HepG2 (cell line): ENCODE results near the gene PTPRD. TPM values are rescaled to one million over a fixed set of nuclear protein-coding genes. Genes with fewer than 3 reads are reported as not detected.

Source experiments
- ATAC-seq: fragments of 200-7000 bp; cut with Tn5 transposase; 3 replicates; pipeline ENCODE4 v1.9.1; 2020; ENCODE audit warnings: mild to moderate bottlenecking, moderate library complexity
- BruUV-seq: library from RNA; stranded (reverse); fragments of 400-500 nt; replicated peaks from 2 replicates; lab custom pipeline; 2021; lab: Mats Ljungman, UMichigan
- CTCF ChIA-PET: fragments of 300-600 bp; formaldehyde crosslinking; extraction: SDS; loops from one replicate; lab custom pipeline; 2021; ENCODE audit warnings: low total read pairs, inconsistent platforms, low intra/inter-chr PET ratio; lab: Yijun Ruan, JAX
- POLR2A ChIA-PET: fragments of 350-600 bp; sonication (Branson Sonifier 250); formaldehyde crosslinking; loops from one replicate; lab custom pipeline; 2020; ENCODE audit warnings: antibody characterized with exemption, inconsistent platforms; lab: Yijun Ruan, JAX
- DNase-seq: peaks from one replicate; pipeline ENCODE4 v3.0.0-alpha.2; 2015; ENCODE audit warnings: low spot score
- FAIRE-seq: peaks from 3 replicates; lab custom pipeline; 2011; peaks lifted over from hg19 to GRCh38; lab: Jason Lieb, UNC
- H2AFZ ChIP-seq: one replicate; pipeline ENCODE4 v1.6.1; 2011; ENCODE audit warnings: low read length, inconsistent platforms
- H3K27ac ChIP-seq: fragments of 300-600 bp; 3 replicates; pipeline ENCODE4 v1.8.0; 2011; ENCODE audit warnings: mixed run types, mild to moderate bottlenecking, mixed read lengths, low read length, inconsistent platforms; ENCODE audit not compliant: insufficient read depth; ENCODE audit errors: extremely low read length
- H3K27me3 ChIP-seq, 2 experiments: fragments of 200-600 bp in 1 of 2; 2 replicates in 1 of 2; 3 replicates in 1 of 2; pipeline versions ENCODE4 v1.6.0 to v1.8.0; 2011; ENCODE audit warnings: low read length in 2 of 2, mild to moderate bottlenecking in 2 of 2, moderate library complexity in 2 of 2, inconsistent platforms in 1 of 2; ENCODE audit not compliant: insufficient read depth in 2 of 2, control insufficient read depth in 1 of 2
- H3K36me3 ChIP-seq, 2 experiments: fragments of 200-600 bp in 1 of 2; replicated peaks in 1 of 2; 2 replicates in 1 of 2; 3 replicates in 1 of 2; pipeline versions ENCODE4 v1.5.1 to v1.8.0; 2011; ENCODE audit warnings: low read length in 2 of 2, inconsistent platforms in 1 of 2; ENCODE audit not compliant: insufficient read depth in 2 of 2, control insufficient read depth in 1 of 2
- H3K4me1 ChIP-seq: 2 replicates; pipeline ENCODE4 v1.5.1; 2012; ENCODE audit warnings: low read length, inconsistent platforms; ENCODE audit not compliant: insufficient read depth
- H3K4me2 ChIP-seq: 2 replicates; pipeline ENCODE4 v1.6.0; 2011; ENCODE audit warnings: low read depth, low read length, inconsistent platforms
- H3K4me3 ChIP-seq, 3 experiments: fragments of 200-600 bp in 1 of 3; sonication (generic), shearing (Covaris generic) in 1 of 3; replicated peaks in 1 of 3; 2 replicates each; pipeline ENCODE4 v1.5.1; 2011 to 2016; ENCODE audit warnings: low read length in 3 of 3, inconsistent platforms in 2 of 3, low read depth in 2 of 3, mild to moderate bottlenecking in 2 of 3, control low read depth in 1 of 3, mixed read lengths in 1 of 3; ENCODE audit not compliant: insufficient read depth in 1 of 3
- H3K79me2 ChIP-seq: one replicate; pipeline ENCODE4 v1.6.1; 2011; ENCODE audit warnings: low read length, inconsistent platforms; ENCODE audit not compliant: insufficient read depth
- H3K9ac ChIP-seq: 2 replicates; pipeline ENCODE4 v1.6.0; 2011; ENCODE audit warnings: mild to moderate bottlenecking, low read depth, low read length, inconsistent platforms; ENCODE audit not compliant: insufficient read depth
- H3K9me3 ChIP-seq: 2 replicates; pipeline ENCODE4 v1.5.1; 2012; ENCODE audit warnings: mild to moderate bottlenecking, low read length
- H4K20me1 ChIP-seq: 2 replicates; pipeline ENCODE4 v1.6.0; 2011; ENCODE audit warnings: inconsistent platforms, mild to moderate bottlenecking, low read length, moderate library complexity; ENCODE audit not compliant: insufficient read depth
- ARID2 ChIP-seq: sonication (generic); formaldehyde crosslinking; IDR thresholded peaks from 2 replicates; pipeline ENCODE4 v1.8.1; 2022; ENCODE audit warnings: mild to moderate bottlenecking, missing genetic modification reagents, borderline replicate concordance
- CCDC6 ChIP-seq: sonication (generic); formaldehyde crosslinking; IDR thresholded peaks from 2 replicates; pipeline ENCODE4 v1.8.1; 2022; ENCODE audit warnings: mild to moderate bottlenecking, missing genetic modification reagents, moderate library complexity
- CREB3 ChIP-seq: sonication (generic); formaldehyde crosslinking; IDR thresholded peaks from 2 replicates; pipeline ENCODE4 v1.5.0; 2020; ENCODE audit warnings: missing genetic modification reagents
- ETS1 ChIP-seq: sonication (generic); formaldehyde crosslinking; IDR thresholded peaks from 2 replicates; pipeline ENCODE4 v1.4.0; 2020; ENCODE audit warnings: missing genetic modification reagents
- GMEB2 ChIP-seq: IDR thresholded peaks from 2 replicates; pipeline ENCODE4 v1.6.1; 2016; ENCODE audit warnings: missing biosample characterization, missing genetic modification reagents, low read depth
- HNRNPH1 ChIP-seq: fragments of 200-400 bp; formaldehyde crosslinking; optimal IDR thresholded peaks from 2 replicates; pipeline ENCODE3; 2017; ENCODE audit warnings: mild to moderate bottlenecking, low read depth, low read length
- IKZF4 ChIP-seq: sonication (generic); formaldehyde crosslinking; IDR thresholded peaks from 2 replicates; pipeline ENCODE4 v1.5.1; 2020; ENCODE audit warnings: borderline replicate concordance, mild to moderate bottlenecking, low read depth, missing genetic modification reagents; ENCODE audit errors: not compliant biosample characterization
- JARID2 ChIP-seq: sonication (generic); formaldehyde crosslinking; IDR thresholded peaks from 2 replicates; pipeline ENCODE4 v1.8.1; 2023; ENCODE audit warnings: missing genetic modification reagents, inconsistent platforms; ENCODE audit not compliant: insufficient replicate concordance
- SIN3A ChIP-seq: IDR thresholded peaks from 2 replicates; pipeline ENCODE4 v1.6.1; 2011; ENCODE audit warnings: low read depth, mild to moderate bottlenecking, control low read depth, low read length, borderline replicate concordance
- SIN3B ChIP-seq: fragments of 150-350 bp; IDR thresholded peaks from 2 replicates; pipeline ENCODE4 v1.6.1; 2014; ENCODE audit warnings: low read length
- TERF1 ChIP-seq: sonication (generic); formaldehyde crosslinking; IDR thresholded peaks from 2 replicates; pipeline ENCODE4 v1.8.0; 2022; ENCODE audit warnings: mild to moderate bottlenecking, missing genetic modification reagents, moderate library complexity
- ZKSCAN8 ChIP-seq: IDR thresholded peaks from 2 replicates; pipeline ENCODE4 v1.6.1; 2016; ENCODE audit warnings: borderline replicate concordance, missing genetic modification reagents, missing compliant biosample characterization
- ZNF343 ChIP-seq: sonication (generic); formaldehyde crosslinking; IDR thresholded peaks from 2 replicates; pipeline ENCODE4 v1.4.0; 2020; ENCODE audit warnings: mild to moderate bottlenecking, missing genetic modification reagents
- ZNF431 ChIP-seq: sonication (generic); formaldehyde crosslinking; IDR thresholded peaks from 2 replicates; pipeline ENCODE4 v1.9.0; 2022; ENCODE audit warnings: missing genetic modification reagents, low read depth, mild to moderate bottlenecking, borderline replicate concordance
- ZNF558 ChIP-seq: sonication (generic); formaldehyde crosslinking; IDR thresholded peaks from 2 replicates; pipeline ENCODE4 v1.9.0; 2022; ENCODE audit warnings: mild to moderate bottlenecking, missing genetic modification reagents, borderline replicate concordance
- ZNF598 ChIP-seq: sonication (generic); formaldehyde crosslinking; IDR thresholded peaks from 2 replicates; pipeline ENCODE4 v1.5.1; 2020; ENCODE audit warnings: mild to moderate bottlenecking, missing genetic modification reagents, borderline replicate concordance
- ZNF768 ChIP-seq: sonication (generic); formaldehyde crosslinking; IDR thresholded peaks from 2 replicates; pipeline ENCODE4 v1.4.0; 2020; ENCODE audit warnings: missing genetic modification reagents
- WGBS: methylation state at CpG from one replicate; pipeline ENCODE4 v1.1.6; 2017; ENCODE audit warnings: low lambda C conversion rate; 5-methylcytosine and 5-hydroxymethylcytosine counted together
- in situ Hi-C: cut with HindIII; loops from 2 replicates; pipeline ENCODE4 v1.10.0; 2017; ENCODE audit warnings: low pct_unique_long_range_greater_than_20kb; ENCODE audit not compliant: extremely low pct_ligation_motif_present
- intact Hi-C: fragments of 100-400 bp; cut with micrococcal nuclease; formaldehyde crosslinking; loops from one replicate; pipeline ENCODE4 v1.10.0; 2022; ENCODE audit not compliant: unreplicated experiment
- polyA plus RNA-seq, 8 experiments: library from polyadenylated mRNA; depleted of rRNA in 3 of 8; stranded (reverse) in 7 of 8; unstranded in 1 of 8; fragments of >200 nt; fragmentation: Illumina TruSeq in 4 of 8; extraction: Trizol in 4 of 8; gene quantifications; 2 replicates each; pipeline versions ENCODE4 v1.2.1 to v1.2.3, GENCODE V29; 2011 to 2016; ENCODE audit warnings: low read depth in 4 of 8, missing spikeins in 1 of 8, mixed read lengths in 1 of 8; ENCODE audit not compliant: insufficient read depth in 1 of 8
- total RNA-seq, 5 experiments: library from RNA; depleted of rRNA; stranded (reverse); fragments of >200 nt; fragmentation: Illumina TruSeq; extraction: Trizol; gene quantifications; 2 replicates each; pipeline ENCODE4 v1.2.3, GENCODE V29; 2016; ENCODE audit warnings: low read depth in 1 of 5

Gene PTPRD
- total and polyA plus RNA-seq, 2 of the 13 experiments (the other 11 are each of a cell fraction or from before 2014, with no cell fraction given): 0.05 TPM; not detected in 1

DNA sequence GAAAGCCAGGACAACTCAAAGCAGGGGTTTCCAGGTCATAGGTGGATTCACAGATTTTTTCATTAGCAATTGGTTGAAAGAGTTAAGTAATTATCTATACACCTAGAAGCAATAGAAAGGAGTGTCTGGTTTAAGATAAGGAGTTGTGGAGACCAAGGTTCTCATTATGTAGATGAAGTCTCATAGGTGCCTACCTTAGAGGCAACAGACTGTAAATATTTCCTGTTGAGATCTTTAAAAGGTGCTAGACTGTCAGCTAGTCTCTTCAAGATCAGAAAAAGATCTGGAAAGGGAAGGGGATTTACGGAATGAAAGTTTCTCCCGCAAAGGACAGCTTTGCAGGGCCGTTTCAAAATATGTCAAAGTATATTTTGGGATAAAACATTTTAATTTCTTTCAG lies 603.4 kb downstream of the PTPRD start (continued):
- TF ChIP-seq CREB3 (CRISPR knock-in tag) (no peak), GMEB2 (CRISPR knock-in tag) (no peak), HNRNPH1 (no peak)

- no peak overlapping the region for H3K27ac ChIP-seq
- no peaks in the 10 kb centered on the region for H4K20me1 ChIP-seq
- in situ Hi-C loops (no loop called here), intact Hi-C loops (no loop called here)
- ChIA-PET POLR2A (no interaction called here), CTCF (no interaction called here)
- no peak overlapping the region for H3K9ac ChIP-seq
- no peak for FAIRE-seq
- H3K4me3 ChIP-seq: no peak overlapping the region
- no peaks in the 10 kb centered on the region for H3K4me1 ChIP-seq
- H3K9me3 ChIP-seq: no peaks in the 10 kb centered on the region
- DNase-seq: no peak
- no peaks in the 10 kb centered on the region for H3K27me3 ChIP-seq
- ATAC-seq: no peak
- H3K4me2 ChIP-seq: no peak overlapping the region
- H2AFZ ChIP-seq: no peak overlapping the region
- no peaks in the 10 kb centered on the region for H3K36me3 ChIP-seq
- BruUV-seq: no TSS peak
- no peaks in the 10 kb centered on the region for H3K79me2 ChIP-seq
- 0% methylated on average over 1 of the region's 1 CpG for WGBS
- TF ChIP-seq ZKSCAN8 (CRISPR knock-in tag): no peak
- TF ChIP-seq ZNF558: no peak
- no peak for TF ChIP-seq ZNF598
- no peak for TF ChIP-seq ARID2 (CRISPR knock-in tag)
- TF ChIP-seq ZNF343 (CRISPR knock-in tag): no peak
- no peak for TF ChIP-seq CCDC6 (CRISPR knock-in tag)
- TF ChIP-seq SIN3A: no peak
- TF ChIP-seq ZNF768 (CRISPR knock-in tag): no peak
- TF ChIP-seq SIN3B: no peak
- no peak for TF ChIP-seq IKZF4 (CRISPR knock-in tag)
- TF ChIP-seq TERF1 (CRISPR knock-in tag): no peak
- TF ChIP-seq ETS1 (CRISPR knock-in tag): no peak
- no peak for TF ChIP-seq JARID2 (CRISPR knock-in tag)
- no peak for TF ChIP-seq ZNF431 (CRISPR knock-in tag)
Measured at GRCh38 chr9:10008101-10008799, 604.6 kb downstream of the PTPRD start.
